ENCODE measurements around the gene MAGOHB.

The MAGOHB gene

DNA sequence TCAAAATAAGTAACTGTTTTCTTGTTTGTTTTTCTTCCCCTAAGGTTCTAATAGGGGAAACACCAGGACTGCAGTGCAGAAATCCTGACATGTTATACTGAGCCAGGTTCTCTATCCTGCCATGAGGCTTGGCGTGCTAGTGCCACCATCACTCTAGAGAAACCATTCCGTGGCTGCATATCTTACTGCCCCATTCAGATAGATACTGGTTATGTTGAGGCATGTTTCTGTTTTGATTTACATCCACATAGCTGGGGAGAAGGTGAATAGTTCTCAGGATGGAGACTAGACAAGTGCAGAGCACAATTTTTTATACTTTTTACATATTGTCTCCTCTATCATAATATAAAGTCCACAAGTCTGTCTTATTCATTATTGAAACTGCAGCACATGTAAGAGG is 11.5 kb downstream of the MAGOHB start:
- H2AFZ ChIP-seq (ENCODE audit: low read depth, low read length, severe bottlenecking): no peak overlapping the region
- TF ChIP-seq, protein P1, sequence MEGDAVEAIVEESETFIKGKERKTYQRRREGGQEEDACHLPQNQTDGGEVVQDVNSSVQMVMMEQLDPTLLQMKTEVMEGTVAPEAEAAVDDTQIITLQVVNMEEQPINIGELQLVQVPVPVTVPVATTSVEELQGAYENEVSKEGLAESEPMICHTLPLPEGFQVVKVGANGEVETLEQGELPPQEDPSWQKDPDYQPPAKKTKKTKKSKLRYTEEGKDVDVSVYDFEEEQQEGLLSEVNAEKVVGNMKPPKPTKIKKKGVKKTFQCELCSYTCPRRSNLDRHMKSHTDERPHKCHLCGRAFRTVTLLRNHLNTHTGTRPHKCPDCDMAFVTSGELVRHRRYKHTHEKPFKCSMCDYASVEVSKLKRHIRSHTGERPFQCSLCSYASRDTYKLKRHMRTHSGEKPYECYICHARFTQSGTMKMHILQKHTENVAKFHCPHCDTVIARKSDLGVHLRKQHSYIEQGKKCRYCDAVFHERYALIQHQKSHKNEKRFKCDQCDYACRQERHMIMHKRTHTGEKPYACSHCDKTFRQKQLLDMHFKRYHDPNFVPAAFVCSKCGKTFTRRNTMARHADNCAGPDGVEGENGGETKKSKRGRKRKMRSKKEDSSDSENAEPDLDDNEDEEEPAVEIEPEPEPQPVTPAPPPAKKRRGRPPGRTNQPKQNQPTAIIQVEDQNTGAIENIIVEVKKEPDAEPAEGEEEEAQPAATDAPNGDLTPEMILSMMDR (IDR thresholded peaks at IDR 0.05; ENCODE audit: insufficient read depth, low read length, poor library complexity, severe bottlenecking): no peak
- no peak for TF ChIP-seq EZH2phosphoT487 (conservative IDR thresholded peaks at IDR 0.05; ENCODE audit: low read length)
- H4K20me1 ChIP-seq (ENCODE audit: low read depth, low read length): no peaks in the 10 kb centered on the region
- H3K79me2 ChIP-seq (ENCODE audit: insufficient read depth, low read length): no peaks in the 10 kb centered on the region
- H3F3A ChIP-seq (ENCODE audit: insufficient read depth): no peaks in the 10 kb centered on the region
- no peaks in the 10 kb centered on the region for H3K9me3 ChIP-seq (ENCODE audit: insufficient read depth, low read length)
- H3K9me2 ChIP-seq (replicated peaks; ENCODE audit: insufficient read depth, low read length): no peaks in the 10 kb centered on the region
- peaks cover 2% of the 10 kb centered on the region; the same call in 1 of the 2 replicates for H3K36me3 ChIP-seq (ENCODE audit: low read length)
- H3K4me2 ChIP-seq (ENCODE audit: low read depth, low read length, poor library complexity, severe bottlenecking): no peak overlapping the region
- no peaks in the 10 kb centered on the region for H3K27me3 ChIP-seq (ENCODE audit: low read length)
- no peak overlapping the region for H3K27ac ChIP-seq (ENCODE audit: low read depth, low read length)
- no peak overlapping the region for H3K9ac ChIP-seq (ENCODE audit: low read length)
- H3K4me3 ChIP-seq (ENCODE audit: insufficient read depth, low read length, poor library complexity, severe bottlenecking): no peak overlapping the region

DNA sequence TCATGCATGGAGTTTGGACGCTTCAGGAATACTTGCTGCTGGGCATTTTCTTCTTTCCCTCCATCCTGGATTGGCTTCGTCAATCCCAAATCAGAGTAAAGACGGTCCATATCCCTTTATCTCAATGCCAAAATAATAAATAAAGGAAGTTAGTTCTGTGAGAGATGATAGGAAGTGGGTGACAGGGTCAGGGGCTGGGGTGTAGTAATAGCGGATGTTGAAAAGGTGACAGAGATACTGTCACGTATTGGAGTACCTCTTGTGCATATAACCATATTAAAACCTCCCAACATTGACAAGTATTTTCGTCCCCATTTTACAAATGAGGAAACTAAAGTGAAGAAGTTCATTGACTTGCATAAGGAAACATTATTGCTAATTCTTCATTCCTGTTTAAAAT is 12.4 kb downstream of the MAGOHB start:
- Histone ChIP-seq H3F3A (ENCODE audit: insufficient read depth) (no peaks in the 10 kb centered on the region), H3K79me2 (ENCODE audit: insufficient read depth, low read length) (no peaks in the 10 kb centered on the region), H4K20me1 (ENCODE audit: low read depth, low read length) (no peaks in the 10 kb centered on the region), H3K27me3 (ENCODE audit: low read length) (no peaks in the 10 kb centered on the region), H3K9ac (ENCODE audit: low read length) (no peak overlapping the region), H2AFZ (ENCODE audit: low read depth, low read length, severe bottlenecking) (no peak overlapping the region), H3K4me2 (ENCODE audit: low read depth, low read length, poor library complexity, severe bottlenecking) (no peak overlapping the region), H3K9me3 (ENCODE audit: insufficient read depth, low read length) (no peaks in the 10 kb centered on the region), H3K36me3 (ENCODE audit: low read length) (no peaks in the 10 kb centered on the region), H3K27ac (ENCODE audit: low read depth, low read length) (no peak overlapping the region), H3K4me3 (ENCODE audit: insufficient read depth, low read length, poor library complexity, severe bottlenecking) (no peak overlapping the region), H3K9me2 (replicated peaks; ENCODE audit: insufficient read depth, low read length) (no peaks in the 10 kb centered on the region)
- TF ChIP-seq, protein P1 (IDR thresholded peaks at IDR 0.05; ENCODE audit: insufficient read depth, low read length, poor library complexity, severe bottlenecking): no peak
- no peak for TF ChIP-seq EZH2phosphoT487 (conservative IDR thresholded peaks at IDR 0.05; ENCODE audit: low read length)

DNA sequence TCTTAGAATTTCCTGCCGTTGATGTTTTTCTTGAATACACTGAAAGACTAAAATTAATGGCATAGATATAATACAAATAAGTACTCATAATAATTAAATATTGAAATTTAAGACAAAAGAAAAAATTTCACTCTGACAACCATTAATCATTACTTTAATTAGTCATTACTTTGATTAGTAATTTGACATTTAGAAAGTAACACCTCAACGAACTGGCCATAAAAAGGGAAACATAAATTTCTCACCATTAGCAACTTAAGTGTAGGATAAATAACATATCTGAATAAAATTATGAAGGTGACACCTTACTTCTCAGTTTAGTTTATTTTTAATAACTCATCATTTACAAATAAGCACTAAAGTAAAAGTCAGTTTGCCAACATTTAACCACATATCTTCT is 17.5 kb downstream of the MAGOHB start:
- Histone ChIP-seq H3F3A (ENCODE audit: insufficient read depth) (no peaks in the 10 kb centered on the region), H3K4me3 (ENCODE audit: insufficient read depth, low read length, poor library complexity, severe bottlenecking) (no peak overlapping the region), H4K20me1 (ENCODE audit: low read depth, low read length) (no peaks in the 10 kb centered on the region), H3K36me3 (ENCODE audit: low read length) (no peaks in the 10 kb centered on the region), H3K79me2 (ENCODE audit: insufficient read depth, low read length) (no peaks in the 10 kb centered on the region), H3K27ac (ENCODE audit: low read depth, low read length) (no peak overlapping the region), H3K9ac (ENCODE audit: low read length) (no peak overlapping the region), H2AFZ (ENCODE audit: low read depth, low read length, severe bottlenecking) (no peak overlapping the region), H3K9me2 (replicated peaks; ENCODE audit: insufficient read depth, low read length) (no peaks in the 10 kb centered on the region), H3K4me2 (ENCODE audit: low read depth, low read length, poor library complexity, severe bottlenecking) (no peak overlapping the region), H3K9me3 (ENCODE audit: insufficient read depth, low read length) (no peaks in the 10 kb centered on the region), H3K27me3 (ENCODE audit: low read length) (no peaks in the 10 kb centered on the region)
- TF ChIP-seq EZH2phosphoT487 (conservative IDR thresholded peaks at IDR 0.05; ENCODE audit: low read length): no peak
- TF ChIP-seq, protein P1 (IDR thresholded peaks at IDR 0.05; ENCODE audit: insufficient read depth, low read length, poor library complexity, severe bottlenecking): no peak

All from SU-DHL-6 (cell line).